GM19035 (cell line): ENCODE measurements around the gene PRIM2.
"Not testable (repeated sequence)": the region's sequence is repeated elsewhere in the genome, so short reads cannot be mapped to it uniquely, and the experiment has no call there.

Source experiments
- ATAC-seq: cut with Tn5 transposase; IDR thresholded peaks from one replicate; pipeline ENCODE4 v1.9.1; 2021; ENCODE audit not compliant: unreplicated experiment

The PRIM2 gene

GRCh38 chr6:57444787-57445186, 127.4 kb downstream of the PRIM2 start:
- ATAC-seq, result not testable (repeated sequence)

GRCh38 chr6:57445379-57445778, 127.9 kb downstream of the PRIM2 start:
- not testable (repeated sequence) for ATAC-seq

- ATAC-seq, result not testable (repeated sequence)
These were observed 128.5 kb downstream of the PRIM2 start for GRCh38 chr6:57445790-57446468.

- not testable (repeated sequence) for ATAC-seq
These were observed 132.2 kb downstream of the PRIM2 start for GRCh38 chr6:57449496-57450066.

- not testable (repeated sequence) for ATAC-seq
These were observed 142.4 kb downstream of the PRIM2 start for GRCh38 chr6:57459781-57460180.

GRCh38 chr6:57461022-57461421, 143.6 kb downstream of the PRIM2 start:
- not testable (repeated sequence) for ATAC-seq

- ATAC-seq, result not testable (repeated sequence)
These were observed 146.4 kb downstream of the PRIM2 start for GRCh38 chr6:57463809-57464208.

- ATAC-seq, result not testable (repeated sequence)
These were observed 148.5 kb downstream of the PRIM2 start for GRCh38 chr6:57465968-57466367.

- no peak for ATAC-seq
These were observed 151.6 kb downstream of the PRIM2 start for GRCh38 chr6:57469072-57469471.

GRCh38 chr6:57470148-57470547, 152.7 kb downstream of the PRIM2 start:
- ATAC-seq, result not testable (repeated sequence)

GRCh38 chr6:57471314-57471864, 154.0 kb downstream of the PRIM2 start:
- not testable (repeated sequence) for ATAC-seq

- ATAC-seq, result not testable (repeated sequence)
These were observed 155.5 kb downstream of the PRIM2 start for GRCh38 chr6:57472861-57473362.

- ATAC-seq, result not testable (repeated sequence)
These were observed 157.5 kb downstream of the PRIM2 start for GRCh38 chr6:57474862-57475475.

- ATAC-seq, result not testable (repeated sequence)
These were observed 158.2 kb downstream of the PRIM2 start for GRCh38 chr6:57475656-57476055.

GRCh38 chr6:57480194-57480593, 162.8 kb downstream of the PRIM2 start:
- ATAC-seq, result not testable (repeated sequence)

- not testable (repeated sequence) for ATAC-seq
These were observed 163.7 kb downstream of the PRIM2 start for GRCh38 chr6:57481121-57481520.

GRCh38 chr6:57482471-57482870, 165.0 kb downstream of the PRIM2 start:
- ATAC-seq, result not testable (repeated sequence)

- not testable (repeated sequence) for ATAC-seq
These were observed 169.2 kb downstream of the PRIM2 start for GRCh38 chr6:57486494-57487081.

- not testable (repeated sequence) for ATAC-seq
These were observed 171.1 kb downstream of the PRIM2 start for GRCh38 chr6:57488551-57488950.

- not testable (repeated sequence) for ATAC-seq
These were observed 172.5 kb downstream of the PRIM2 start for GRCh38 chr6:57489887-57490286.

- ATAC-seq, result not testable (repeated sequence)
These were observed 174.4 kb downstream of the PRIM2 start for GRCh38 chr6:57491795-57492194.
